GM12878 (cell line): ENCODE data around the gene FOSB. TPM values are rescaled to one million over a fixed set of nuclear protein-coding genes. Genes with fewer than 3 reads are reported as not detected.
A peak's percentile ranks its signal among the peaks of the same experiment; 100 is the strongest.

Experiments
- ATAC-seq: fragments of 200-7000 bp; cut with Tn5 transposase; 3 replicates; pipeline ENCODE4 v1.9.1; 2020; ENCODE audit warnings: mild to moderate bottlenecking, moderate library complexity
- BruUV-seq: library from RNA; stranded (reverse); fragments of 400-500 nt; replicated peaks from 2 replicates; lab custom pipeline; 2021; lab: Mats Ljungman, UMichigan
- CTCF ChIA-PET: fragments of 300-600 bp; sonication (Branson Sonifier 250); formaldehyde crosslinking; extraction: SDS; loops from one replicate; lab custom pipeline; 2021; ENCODE audit warnings: inconsistent platforms; lab: Yijun Ruan, JAX
- POLR2A ChIA-PET: fragments of 350-600 bp; formaldehyde crosslinking; extraction: SDS; loops from one replicate; lab custom pipeline; 2021; ENCODE audit warnings: inconsistent platforms; lab: Charles Lee
- RAD21 ChIA-PET: fragments of 300-600 bp; sonication (Branson Sonifier 250); formaldehyde crosslinking; loops from one replicate; lab custom pipeline; 2023; ENCODE audit warnings: antibody characterized with exemption; ENCODE audit not compliant: unreplicated experiment; lab: Charles Lee
- SMC1A ChIA-PET: fragments of 300-600 bp; sonication (Branson Sonifier 250); formaldehyde crosslinking; loops from one replicate; lab custom pipeline; 2023; ENCODE audit not compliant: unreplicated experiment, uncharacterized antibody; lab: Charles Lee
- DNase-seq: peaks from one replicate; pipeline ENCODE4 v3.0.0-alpha.2; 2011; ENCODE audit warnings: low read depth, low spot score
- FAIRE-seq: peaks from 3 replicates; lab custom pipeline; 2011; peaks lifted over from hg19 to GRCh38; lab: Jason Lieb, UNC
- H2AFZ ChIP-seq: 2 replicates; pipeline ENCODE4 v1.6.0; 2011; ENCODE audit warnings: low read depth, low read length, control low read depth; ENCODE audit not compliant: control insufficient read depth
- H3K27ac ChIP-seq: 2 replicates; pipeline ENCODE4 v1.5.1; 2011; ENCODE audit warnings: control low read depth; ENCODE audit not compliant: control insufficient read depth, insufficient read depth
- H3K27me3 ChIP-seq, 2 experiments: replicated peaks in 1 of 2; 2 replicates each; pipeline versions ENCODE4 v1.6.0 to v1.6.1; 2011; ENCODE audit warnings: low read length in 1 of 2; ENCODE audit not compliant: control insufficient read depth in 2 of 2, insufficient read depth in 2 of 2
- H3K36me3 ChIP-seq, 2 experiments: 2 replicates each; pipeline ENCODE4 v1.5.1; 2011; ENCODE audit warnings: low read length in 1 of 2; ENCODE audit not compliant: control insufficient read depth in 2 of 2, insufficient read depth in 2 of 2
- H3K4me1 ChIP-seq: 2 replicates; pipeline ENCODE4 v1.6.1; 2011; ENCODE audit warnings: mild to moderate bottlenecking, low read length, moderate library complexity, mixed read lengths; ENCODE audit not compliant: control insufficient read depth, insufficient read depth
- H3K4me2 ChIP-seq: 2 replicates; pipeline ENCODE4 v1.6.0; 2011; ENCODE audit warnings: control low read depth; ENCODE audit not compliant: control insufficient read depth, insufficient read depth
- H3K4me3 ChIP-seq: fragments of 200-600 bp; sonication (generic); 2 replicates; pipeline ENCODE4 v1.5.1; 2016
- H3K79me2 ChIP-seq: 2 replicates; pipeline ENCODE4 v1.6.0; 2011; ENCODE audit warnings: low read length; ENCODE audit not compliant: control insufficient read depth, insufficient read depth
- H3K9ac ChIP-seq: 2 replicates; pipeline ENCODE4 v1.8.0; 2011; ENCODE audit warnings: low read length, control low read depth, mixed read lengths; ENCODE audit not compliant: control insufficient read depth, insufficient read depth
- H3K9me3 ChIP-seq: replicated peaks from 3 replicates; pipeline ENCODE4 v1.5.1; 2011; ENCODE audit warnings: mild to moderate bottlenecking, low read length; ENCODE audit not compliant: control insufficient read depth, insufficient read depth
- H4K20me1 ChIP-seq: 2 replicates; pipeline ENCODE4 v1.6.0; 2011; ENCODE audit not compliant: control insufficient read depth, insufficient read depth
- ATF7 ChIP-seq: fragments of 450-650 bp; IDR thresholded peaks from 2 replicates; pipeline ENCODE4 v1.6.1; 2016; ENCODE audit warnings: low read depth, mild to moderate bottlenecking
- CHD4 ChIP-seq: fragments of 200-600 bp; sonication (generic); IDR thresholded peaks from 2 replicates; pipeline ENCODE4 v1.6.1; 2016; ENCODE audit warnings: mild to moderate bottlenecking
- ETV6 ChIP-seq, 2 experiments: fragments of 450-650 bp in 1 of 2; IDR thresholded peaks in 1 of 2; conservative IDR thresholded peaks in 1 of 2; 2 replicates each; pipeline ENCODE4 v1.6.1; 2014; ENCODE audit warnings: antibody characterized with exemption in 1 of 2, borderline replicate concordance in 1 of 2, low read depth in 1 of 2, mild to moderate bottlenecking in 1 of 2, moderate library complexity in 1 of 2
- MAX ChIP-seq: IDR thresholded peaks from 2 replicates; pipeline ENCODE4 v1.6.1; 2012; ENCODE audit warnings: low read depth, low read length, improper control_type of control experiment
- MYC ChIP-seq: IDR thresholded peaks from 2 replicates; pipeline ENCODE4 v1.6.1; 2011; ENCODE audit warnings: mild to moderate bottlenecking, low read length, moderate library complexity, inconsistent platforms; ENCODE audit not compliant: insufficient read depth, insufficient replicate concordance, insufficient read length, severe bottlenecking
- NR2C2 ChIP-seq: IDR thresholded peaks from 2 replicates; pipeline ENCODE4 v1.6.1; 2011; ENCODE audit warnings: borderline replicate concordance, low read depth; ENCODE audit not compliant: control insufficient read depth, insufficient read length
- PML ChIP-seq: IDR thresholded peaks from 2 replicates; pipeline ENCODE4 v1.6.1; 2012; ENCODE audit warnings: low read length, inconsistent platforms
- SIN3A ChIP-seq: IDR thresholded peaks from 2 replicates; pipeline ENCODE4 v1.6.1; 2012; ENCODE audit warnings: low read depth, low read length, improper control_type of control experiment
- SMAD1 ChIP-seq: fragments of 450-650 bp; IDR thresholded peaks from 2 replicates; pipeline ENCODE4 v1.6.1; 2018; ENCODE audit warnings: mild to moderate bottlenecking, low read depth; ENCODE audit not compliant: partially characterized antibody
- SUZ12 ChIP-seq: fragments of 200-600 bp; sonication (generic); IDR thresholded peaks from one replicate; pipeline ENCODE4 v1.6.1; 2018; ENCODE audit warnings: antibody characterized with exemption, mild to moderate bottlenecking; ENCODE audit not compliant: unreplicated experiment
- TCF3 ChIP-seq: IDR thresholded peaks from 2 replicates; pipeline ENCODE4 v1.6.1; 2012; ENCODE audit warnings: low read depth, mild to moderate bottlenecking, low read length, borderline replicate concordance; ENCODE audit not compliant: insufficient read depth
- ZNF24 ChIP-seq: fragments of 450-650 bp; IDR thresholded peaks from 2 replicates; pipeline ENCODE4 v1.6.1; 2017; ENCODE audit warnings: antibody characterized with exemption, mild to moderate bottlenecking
- ZNF384 ChIP-seq: IDR thresholded peaks from 2 replicates; pipeline ENCODE4 v1.6.1; 2012; ENCODE audit warnings: low read depth, mild to moderate bottlenecking, low read length, improper control_type of control experiment, borderline replicate concordance
- WGBS: methylation state at CpG from one replicate; pipeline ENCODE4 v1.1.6; 2016; ENCODE audit warnings: low lambda C conversion rate; ENCODE audit not compliant: insufficient replicate concordance, insufficient coverage; ENCODE audit errors: missing lambda C conversion rate; 5-methylcytosine and 5-hydroxymethylcytosine counted together
- in situ Hi-C: fragments of 300-500 bp; cut with MboI; formaldehyde crosslinking; loops from 9 replicates; pipeline ENCODE4 v1.14.3; 2018; ENCODE audit warnings: mixed read lengths
- intact Hi-C: fragments of 100-400 bp; cut with micrococcal nuclease; formaldehyde crosslinking; loops from one replicate; pipeline ENCODE4 v1.14.2; 2022; ENCODE audit not compliant: unreplicated experiment
- polyA plus RNA-seq, 11 experiments: library from polyadenylated mRNA; depleted of rRNA in 4 of 11; unstranded in 6 of 11; stranded (reverse) in 5 of 11; fragments of >200 nt; fragmentation: Nextera tagmentation in 4 of 11; fragmentation: Illumina TruSeq in 1 of 11; extraction: Ambion mirVana in 4 of 11; extraction: Trizol in 1 of 11; gene quantifications; 1 replicate in 1 of 11; 2 replicates in 10 of 11; pipeline versions ENCODE4 v1.2.1 to v1.2.3, GENCODE V29; 2011 to 2016; ENCODE audit warnings: inconsistent platforms in 2 of 11, missing spikeins in 2 of 11, low read depth in 1 of 11
- total RNA-seq, 4 experiments: library from RNA; depleted of rRNA in 3 of 4; stranded (reverse); fragments of >200 nt in 3 of 4; fragmentation: Illumina TruSeq in 1 of 4; extraction: Trizol in 1 of 4; gene quantifications; 2 replicates each; pipeline versions ENCODE4 v1.2.1 to v1.2.3, GENCODE V29; 2013 to 2021
- TF ChIP-seq, protein P1 (sequence below): IDR thresholded peaks from 2 replicates; pipeline ENCODE4 v1.6.1; 2011; ENCODE audit warnings: low read depth, mild to moderate bottlenecking, low read length, moderate library complexity, borderline replicate concordance; ENCODE audit errors: extremely low read depth
- TF ChIP-seq, protein P2 (sequence below): fragments of 450-650 bp; IDR thresholded peaks from 2 replicates; pipeline ENCODE4 v1.6.1; 2016; ENCODE audit warnings: mild to moderate bottlenecking
- TF ChIP-seq, protein P3 (sequence below): fragments of 450-650 bp; conservative IDR thresholded peaks from 2 replicates; pipeline ENCODE4 v1.6.1; 2017; ENCODE audit warnings: mild to moderate bottlenecking, moderate library complexity
- TF ChIP-seq, protein P4 (sequence below): fragments of 450-650 bp; IDR thresholded peaks from 2 replicates; pipeline ENCODE4 v1.6.1; 2017; ENCODE audit warnings: borderline replicate concordance

FOSB gene
- total and polyA plus RNA-seq, 10 of the 15 experiments (the other 5 are each of a cell fraction or from before 2014, with no cell fraction given): 0.06 to 0.56 (median 0.26) TPM

- Histone ChIP-seq H3K4me2 (peak overlapping the region; percentile 73), H3K36me3 (no peaks in the 10 kb centered on the region), H3K27me3 (no peaks in the 10 kb centered on the region), H3K4me3 (peak overlapping the region; percentile 99), H3K4me1 (peaks cover 25% of the 10 kb centered on the region), H3K27ac (peak overlapping the region; percentile 98), H4K20me1 (no peaks in the 10 kb centered on the region), H3K9me3 (no peaks in the 10 kb centered on the region; the same call in 2 of the 3 replicates), H3K9ac (peak overlapping the region; percentile 98), H3K79me2 (peaks cover 68% of the 10 kb centered on the region), H2AFZ (no peak overlapping the region)
- BruUV-seq: no TSS peak
- 0% methylated on average over 13 of the region's 26 CpGs for WGBS
- in situ Hi-C loops: no loop called here
- ChIA-PET POLR2A (interaction anchor here (0.5 to 1.9 kb wide), 6 partner anchors 21 to 1984 kb away, joined by 3 to 10 read pairs (median 6); no protein-coding TSS in a partner anchor), CTCF (interaction anchor here (0.8 to 1.0 kb wide), 5 partner anchors 10 to 134 kb away, joined by 3 to 6 read pairs (median 4); no protein-coding TSS in a partner anchor), RAD21 (interaction anchor here (0.6 to 1.7 kb wide), 5 partner anchors 30 to 385 kb away, joined by 3 to 5 read pairs (median 3); no protein-coding TSS in a partner anchor), SMC1A (interaction anchor here (1.1 kb wide), 1 partner anchor 131 kb away, joined by 4 read pairs; the partner anchor contains the start of gene EML2)
- intact Hi-C loops: loop anchor here (5.0 kb wide), 1 partner anchor 134 kb away; no protein-coding TSS in a partner anchor
- no peak for DNase-seq
- peak; percentile 38 for ATAC-seq
- no peak for FAIRE-seq
- no peak for TF ChIP-seq ZNF24
- TF ChIP-seq, protein P1, sequence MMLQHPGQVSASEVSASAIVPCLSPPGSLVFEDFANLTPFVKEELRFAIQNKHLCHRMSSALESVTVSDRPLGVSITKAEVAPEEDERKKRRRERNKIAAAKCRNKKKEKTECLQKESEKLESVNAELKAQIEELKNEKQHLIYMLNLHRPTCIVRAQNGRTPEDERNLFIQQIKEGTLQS: no peak
- TF ChIP-seq MAX: 0 out of 2 replicates have a peak, but pooled peaks have one; percentile 36
- TF ChIP-seq SIN3A: no peak
- no peak for TF ChIP-seq MYC
- TF ChIP-seq, protein P2, sequence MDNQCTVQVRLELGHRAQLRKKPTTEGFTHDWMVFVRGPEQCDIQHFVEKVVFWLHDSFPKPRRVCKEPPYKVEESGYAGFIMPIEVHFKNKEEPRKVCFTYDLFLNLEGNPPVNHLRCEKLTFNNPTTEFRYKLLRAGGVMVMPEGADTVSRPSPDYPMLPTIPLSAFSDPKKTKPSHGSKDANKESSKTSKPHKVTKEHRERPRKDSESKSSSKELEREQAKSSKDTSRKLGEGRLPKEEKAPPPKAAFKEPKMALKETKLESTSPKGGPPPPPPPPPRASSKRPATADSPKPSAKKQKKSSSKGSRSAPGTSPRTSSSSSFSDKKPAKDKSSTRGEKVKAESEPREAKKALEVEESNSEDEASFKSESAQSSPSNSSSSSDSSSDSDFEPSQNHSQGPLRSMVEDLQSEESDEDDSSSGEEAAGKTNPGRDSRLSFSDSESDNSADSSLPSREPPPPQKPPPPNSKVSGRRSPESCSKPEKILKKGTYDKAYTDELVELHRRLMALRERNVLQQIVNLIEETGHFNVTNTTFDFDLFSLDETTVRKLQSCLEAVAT: 0 out of 2 replicates have a peak, but pooled peaks have one; percentile 1
- TF ChIP-seq TCF3: 0 out of 2 replicates have a peak, but pooled peaks have one; percentile 58
- 0 out of 2 replicates have a peak, but pooled peaks have one; percentile 20 for TF ChIP-seq PML
- TF ChIP-seq NR2C2: no peak
- no peak for TF ChIP-seq ATF7
- TF ChIP-seq CHD4: no peak
- TF ChIP-seq SUZ12: no peak
- TF ChIP-seq, protein P3, sequence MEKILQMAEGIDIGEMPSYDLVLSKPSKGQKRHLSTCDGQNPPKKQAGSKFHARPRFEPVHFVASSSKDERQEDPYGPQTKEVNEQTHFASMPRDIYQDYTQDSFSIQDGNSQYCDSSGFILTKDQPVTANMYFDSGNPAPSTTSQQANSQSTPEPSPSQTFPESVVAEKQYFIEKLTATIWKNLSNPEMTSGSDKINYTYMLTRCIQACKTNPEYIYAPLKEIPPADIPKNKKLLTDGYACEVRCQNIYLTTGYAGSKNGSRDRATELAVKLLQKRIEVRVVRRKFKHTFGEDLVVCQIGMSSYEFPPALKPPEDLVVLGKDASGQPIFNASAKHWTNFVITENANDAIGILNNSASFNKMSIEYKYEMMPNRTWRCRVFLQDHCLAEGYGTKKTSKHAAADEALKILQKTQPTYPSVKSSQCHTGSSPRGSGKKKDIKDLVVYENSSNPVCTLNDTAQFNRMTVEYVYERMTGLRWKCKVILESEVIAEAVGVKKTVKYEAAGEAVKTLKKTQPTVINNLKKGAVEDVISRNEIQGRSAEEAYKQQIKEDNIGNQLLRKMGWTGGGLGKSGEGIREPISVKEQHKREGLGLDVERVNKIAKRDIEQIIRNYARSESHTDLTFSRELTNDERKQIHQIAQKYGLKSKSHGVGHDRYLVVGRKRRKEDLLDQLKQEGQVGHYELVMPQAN: no peak
- no peak for TF ChIP-seq ETV6 (conservative IDR thresholded peaks at IDR 0.05 in 1 of 2, IDR thresholded peaks at IDR 0.05 in 1 of 2; ENCODE audit: borderline replicate concordance in 1 of 2, low read depth in 1 of 2)
- no peak for TF ChIP-seq SMAD1
- TF ChIP-seq ZNF384: no peak
- TF ChIP-seq, protein P4, sequence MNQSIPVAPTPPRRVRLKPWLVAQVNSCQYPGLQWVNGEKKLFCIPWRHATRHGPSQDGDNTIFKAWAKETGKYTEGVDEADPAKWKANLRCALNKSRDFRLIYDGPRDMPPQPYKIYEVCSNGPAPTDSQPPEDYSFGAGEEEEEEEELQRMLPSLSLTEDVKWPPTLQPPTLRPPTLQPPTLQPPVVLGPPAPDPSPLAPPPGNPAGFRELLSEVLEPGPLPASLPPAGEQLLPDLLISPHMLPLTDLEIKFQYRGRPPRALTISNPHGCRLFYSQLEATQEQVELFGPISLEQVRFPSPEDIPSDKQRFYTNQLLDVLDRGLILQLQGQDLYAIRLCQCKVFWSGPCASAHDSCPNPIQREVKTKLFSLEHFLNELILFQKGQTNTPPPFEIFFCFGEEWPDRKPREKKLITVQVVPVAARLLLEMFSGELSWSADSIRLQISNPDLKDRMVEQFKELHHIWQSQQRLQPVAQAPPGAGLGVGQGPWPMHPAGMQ: no peak
Observed at GRCh38 chr19:45508417-45508860, 40.6 kb downstream of the FOSB start.
